Stimulated activated CD4-positive, alpha-beta T cell treated with anti-CD3 and anti-CD28 coated beads, Interleukin-4, amount 100 ng/mL, for 24 hours (primary cell): ENCODE data around the gene CYB5B.

Experiments used
- DNase-seq: peaks from one replicate; pipeline ENCODE4 v3.0.0-alpha.2; 2020

The CYB5B gene, protein sequence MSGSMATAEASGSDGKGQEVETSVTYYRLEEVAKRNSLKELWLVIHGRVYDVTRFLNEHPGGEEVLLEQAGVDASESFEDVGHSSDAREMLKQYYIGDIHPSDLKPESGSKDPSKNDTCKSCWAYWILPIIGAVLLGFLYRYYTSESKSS

DNA sequence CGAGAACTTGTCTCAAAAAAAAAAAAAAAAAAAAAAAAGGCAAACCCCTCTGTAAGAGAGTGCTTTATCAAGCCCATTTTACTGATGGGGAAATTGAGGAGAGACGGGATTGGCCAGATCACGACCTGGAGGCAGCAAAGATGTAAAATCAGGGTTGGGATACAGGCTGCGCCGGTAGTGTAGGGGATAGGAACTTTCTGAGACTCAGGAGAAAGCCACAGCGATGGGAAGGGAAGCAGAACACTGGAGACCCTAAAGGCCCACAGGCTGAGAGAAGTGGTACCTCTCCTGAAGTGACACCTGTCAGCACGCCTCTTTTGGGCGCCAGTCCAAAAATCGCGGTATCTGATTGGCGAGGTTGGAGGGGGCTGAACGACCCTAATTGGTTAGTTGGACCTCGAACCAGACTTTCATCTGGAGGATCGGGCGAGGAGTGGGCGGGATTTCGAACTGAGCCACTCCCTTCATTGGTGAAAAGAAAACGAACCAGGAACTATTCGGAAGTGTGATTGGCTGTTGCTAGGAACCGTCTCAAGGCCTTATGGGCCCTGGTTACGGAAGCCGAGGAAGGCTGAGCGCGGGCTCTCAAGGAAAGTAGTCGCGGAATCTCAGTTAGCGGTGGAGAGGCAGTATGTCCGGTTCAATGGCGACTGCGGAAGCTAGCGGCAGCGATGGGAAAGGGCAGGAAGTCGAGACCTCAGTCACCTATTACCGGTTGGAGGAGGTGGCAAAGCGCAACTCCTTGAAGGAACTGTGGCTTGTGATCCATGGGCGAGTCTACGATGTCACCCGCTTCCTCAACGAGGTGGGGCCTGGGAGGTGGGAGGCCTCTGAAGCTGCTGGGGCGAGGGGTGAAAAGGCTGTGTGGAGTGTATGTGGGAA lies at the start of gene CYB5B:
Gene CYB5B (plus strand): TSS at position 567 of the 882 bp plus-strand sequence. CDS start 65 bp downstream, at position 632.
- DNase-seq: peak; percentile 98

DNA sequence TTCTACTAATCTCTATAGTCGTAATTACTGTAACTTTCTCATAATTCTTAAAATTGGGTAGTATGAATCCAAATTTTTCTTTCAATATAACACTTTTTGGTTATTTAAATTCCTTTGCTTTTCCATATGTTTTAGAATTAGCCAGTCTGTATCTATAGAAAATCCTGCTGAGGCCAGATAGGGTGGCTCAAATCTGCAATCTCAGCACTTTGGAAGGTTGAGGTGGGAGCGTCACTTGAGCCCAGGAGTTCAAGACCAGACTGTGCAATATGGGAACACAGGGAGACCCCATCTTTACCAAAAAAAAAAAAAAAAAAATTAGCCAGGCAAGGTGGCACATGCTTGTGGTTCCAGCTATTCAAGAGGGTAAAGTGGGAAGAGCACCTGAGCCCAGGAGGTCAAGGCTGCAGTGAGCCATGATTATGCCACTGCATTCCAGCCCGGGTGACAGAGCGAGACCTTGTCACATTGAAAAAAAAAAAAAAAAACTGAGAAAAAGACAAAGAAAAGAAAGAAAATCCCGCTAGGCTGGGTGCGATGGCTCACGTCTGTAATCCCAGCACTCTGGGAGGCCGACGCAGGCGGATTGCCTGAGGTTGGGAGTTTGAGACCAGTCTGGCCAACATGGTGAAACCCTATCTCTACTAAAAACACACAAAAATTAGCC lies 47.9 kb upstream of the CYB5B start:
- no peak for DNase-seq

DNA sequence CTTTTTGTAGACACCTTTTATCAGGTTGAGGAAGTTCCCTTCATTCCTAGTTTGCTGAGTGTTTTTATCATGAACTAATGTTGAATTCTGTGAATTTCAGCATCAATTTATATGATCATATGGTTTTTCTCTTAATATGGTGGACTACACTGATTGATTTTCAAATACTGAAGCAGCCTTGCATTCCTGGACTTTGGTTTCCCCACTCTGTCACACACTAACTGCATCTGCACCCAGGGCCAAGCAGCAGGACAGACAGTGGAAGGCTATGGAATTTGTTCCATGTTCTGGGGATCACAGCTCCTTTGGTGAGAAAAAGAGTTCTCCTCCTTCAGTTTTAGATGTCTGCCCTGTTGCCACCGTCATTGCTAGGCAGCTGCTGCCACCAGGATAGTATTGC lies 46.4 kb upstream of the CYB5B start:
- DNase-seq: no peak

DNA sequence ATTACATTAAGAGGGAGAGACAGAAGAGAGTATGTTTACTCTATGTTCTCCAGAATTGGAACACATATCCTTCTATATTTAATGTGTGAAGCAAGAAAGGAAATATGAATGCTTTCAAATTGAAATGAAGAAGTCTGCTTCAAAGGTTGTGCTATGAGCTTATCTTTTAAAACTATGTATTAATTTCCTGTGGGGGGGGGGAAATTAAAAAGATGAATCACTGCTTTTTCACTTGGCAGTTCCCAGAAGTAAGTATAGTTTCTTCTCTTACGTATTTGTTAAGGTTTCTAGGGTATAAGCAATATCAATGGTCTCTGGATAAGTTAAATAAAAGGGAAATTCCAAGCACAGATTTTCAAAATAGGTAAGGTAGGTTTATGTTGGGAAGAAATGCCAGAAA lies 45.7 kb upstream of the CYB5B start:
- no peak for DNase-seq

DNA sequence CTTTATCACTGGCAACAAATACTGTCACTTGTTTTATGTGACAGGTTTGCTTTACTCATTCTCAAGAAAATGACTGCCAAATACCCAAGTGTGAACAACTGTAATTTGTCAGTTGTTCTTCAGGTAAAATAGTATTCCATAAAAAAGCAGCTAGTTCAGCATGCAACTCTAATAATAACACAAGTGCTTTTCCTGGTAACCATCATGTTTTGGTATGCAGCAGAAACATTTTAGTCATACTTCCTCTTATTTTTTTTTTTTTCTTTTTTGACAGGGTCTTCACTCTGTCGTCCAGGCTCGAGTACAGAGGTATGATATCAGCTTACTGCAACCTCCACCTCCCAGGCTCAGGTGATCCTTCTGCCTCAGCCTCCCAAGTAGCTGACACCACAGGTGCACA lies 43.2 kb upstream of the CYB5B start:
- no peak for DNase-seq

DNA sequence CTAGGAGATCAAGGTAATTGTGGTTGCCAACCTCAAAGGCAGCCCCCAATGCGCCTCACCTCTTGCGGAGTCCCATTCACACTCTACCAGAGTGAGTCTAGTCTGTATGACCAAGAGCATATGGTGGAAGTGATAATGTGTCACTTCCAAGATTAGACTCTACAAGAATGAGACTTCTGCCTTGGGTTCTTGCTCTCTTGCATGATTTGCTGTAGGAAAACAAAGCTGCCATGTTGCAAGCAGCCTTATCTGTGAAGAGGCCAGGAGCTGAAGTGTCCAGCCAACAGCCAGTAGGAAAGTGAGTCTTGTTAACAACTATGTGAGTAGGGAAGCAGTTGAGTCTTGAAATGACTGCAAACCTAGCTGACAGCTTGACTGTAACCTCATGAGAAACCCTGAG lies 42.0 kb upstream of the CYB5B start:
- DNase-seq: no peak

DNA sequence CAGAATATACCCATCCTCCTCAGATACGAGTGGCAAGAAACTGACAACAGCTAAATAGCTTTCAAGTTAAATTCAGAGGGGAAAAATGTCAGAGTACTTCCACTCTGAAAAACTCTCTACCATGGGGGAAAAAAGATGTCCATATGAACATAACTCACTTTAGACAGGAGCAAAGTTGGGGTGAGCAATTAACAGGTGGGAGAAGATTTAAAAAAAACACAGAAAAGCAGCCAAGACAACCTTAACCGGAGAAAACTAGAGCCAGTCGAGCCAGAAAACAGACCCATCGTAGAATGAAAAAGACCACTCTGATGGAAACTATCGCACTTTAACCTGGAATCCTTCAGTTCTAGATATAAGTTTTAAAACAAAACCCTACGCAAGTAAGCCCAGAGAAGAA lies 39.4 kb upstream of the CYB5B start:
- no peak for DNase-seq

DNA sequence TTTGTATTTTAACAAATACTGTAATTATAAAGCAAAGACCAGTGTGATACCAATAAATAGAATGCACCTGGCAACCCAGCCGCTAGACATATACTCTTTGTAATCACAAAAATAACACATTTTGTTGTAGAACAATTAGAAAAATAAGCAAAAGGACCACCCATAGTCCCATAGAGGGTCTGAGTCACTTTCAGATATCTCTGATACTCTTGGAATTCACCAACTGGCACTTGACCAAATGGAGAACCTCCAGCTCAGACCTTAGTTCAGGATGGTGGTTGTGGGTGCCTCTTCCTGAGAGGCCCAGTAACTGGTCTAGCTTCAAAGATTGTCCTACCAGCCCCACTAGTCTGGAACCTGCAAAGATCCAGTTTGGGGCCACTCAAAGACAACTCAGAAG lies 37.8 kb upstream of the CYB5B start:
- no peak for DNase-seq

DNA sequence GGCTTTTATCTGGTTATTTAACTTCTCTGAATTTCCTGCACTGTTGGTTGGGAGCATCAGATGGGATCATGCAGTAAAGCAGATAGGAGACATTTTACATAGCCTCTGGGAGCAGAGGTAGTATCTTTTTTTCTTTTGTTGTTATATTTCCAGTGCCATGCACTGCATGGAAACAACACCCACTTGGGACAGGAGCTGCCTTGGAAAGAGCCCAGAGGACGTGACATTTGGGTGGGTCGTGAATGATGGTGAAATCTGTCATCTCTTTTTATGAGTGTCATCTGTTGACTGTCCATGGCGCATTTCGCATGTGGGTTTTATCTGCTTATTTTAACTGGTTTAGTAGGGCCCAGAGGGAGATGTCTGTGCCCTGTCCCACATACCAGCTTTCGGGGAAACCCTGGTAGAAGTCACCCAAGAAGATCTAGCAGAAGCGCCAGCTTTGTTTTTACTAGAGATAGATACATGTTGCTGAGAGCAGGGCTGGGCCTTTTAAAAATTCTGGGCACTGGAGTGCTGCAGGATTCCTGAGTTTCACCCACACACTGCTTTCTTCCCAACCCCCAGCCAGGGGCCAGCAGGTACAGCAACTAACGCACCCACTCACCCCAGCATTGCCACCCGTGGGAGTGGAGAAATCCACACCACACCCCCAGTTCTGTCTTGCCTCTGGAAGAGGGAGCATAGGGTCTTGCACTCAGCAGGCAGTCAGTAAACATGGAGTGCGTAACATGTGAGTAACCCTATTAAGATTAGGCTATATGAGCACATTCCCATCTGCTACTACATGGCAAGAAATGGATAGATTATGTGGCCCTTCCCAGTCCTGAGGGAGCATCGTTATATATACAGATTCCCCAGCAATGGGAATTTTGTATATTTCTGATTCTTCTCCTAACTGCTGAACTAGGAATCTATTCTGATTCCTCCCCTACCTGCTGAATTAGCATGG lies 30.2 kb upstream of the CYB5B start:
- DNase-seq: no peak

DNA sequence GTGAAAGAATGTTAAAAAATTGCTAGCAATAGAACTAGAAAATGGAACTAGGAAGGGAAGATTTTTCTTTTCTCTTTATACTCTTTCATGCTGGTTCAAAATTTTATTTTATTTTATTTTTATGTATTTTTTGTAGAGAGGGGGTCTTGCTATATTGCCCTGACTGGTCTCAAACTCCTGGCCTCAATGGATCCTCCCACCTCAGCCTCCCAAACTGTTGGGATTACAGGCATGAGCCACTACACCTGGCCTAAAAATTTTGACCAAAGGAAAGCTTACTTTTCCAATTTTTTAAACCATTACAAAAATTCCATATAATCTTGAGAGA lies 28.6 kb upstream of the CYB5B start:
- no peak for DNase-seq

DNA sequence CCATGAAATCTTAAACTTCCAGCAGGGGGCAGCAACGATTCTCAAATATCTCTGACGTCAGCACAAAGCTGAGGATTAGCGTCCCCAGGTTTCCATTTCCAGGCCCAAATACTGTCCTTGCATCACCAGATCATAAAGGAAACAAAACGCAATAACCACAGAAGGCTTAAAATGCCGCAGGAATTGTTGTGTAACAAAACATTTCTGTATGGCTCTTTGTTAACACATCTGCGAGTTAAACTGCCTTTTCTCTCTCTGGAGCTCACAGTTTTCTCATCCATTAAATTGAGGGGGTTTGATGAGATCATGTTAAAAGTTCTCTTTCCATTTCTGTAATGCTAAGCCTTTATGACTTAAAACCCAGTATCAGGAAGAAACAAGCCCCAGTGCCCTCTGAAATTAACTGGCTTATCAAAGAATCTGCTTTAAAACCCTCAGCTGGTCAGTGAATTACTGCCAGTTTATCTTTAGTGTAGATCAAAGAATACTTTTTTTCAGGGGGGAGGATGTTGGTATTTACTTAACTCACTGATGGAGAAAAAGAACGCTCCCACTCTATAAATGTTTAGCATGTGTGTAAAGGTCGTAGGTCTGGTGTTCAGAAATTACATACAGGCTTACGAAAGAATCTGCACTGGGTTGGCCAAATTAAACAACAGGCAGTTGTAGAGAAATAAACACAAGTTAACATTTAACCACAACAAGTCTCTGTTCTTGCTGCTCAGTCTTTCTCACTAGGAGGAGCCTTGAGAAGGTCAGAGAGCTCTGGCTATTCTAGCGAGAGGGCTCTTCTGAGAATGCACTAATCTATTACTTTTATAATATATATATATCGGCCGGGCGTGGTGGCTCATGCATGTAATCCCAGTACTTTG lies 28.0 kb upstream of the CYB5B start:
- DNase-seq: peak; percentile 81

DNA sequence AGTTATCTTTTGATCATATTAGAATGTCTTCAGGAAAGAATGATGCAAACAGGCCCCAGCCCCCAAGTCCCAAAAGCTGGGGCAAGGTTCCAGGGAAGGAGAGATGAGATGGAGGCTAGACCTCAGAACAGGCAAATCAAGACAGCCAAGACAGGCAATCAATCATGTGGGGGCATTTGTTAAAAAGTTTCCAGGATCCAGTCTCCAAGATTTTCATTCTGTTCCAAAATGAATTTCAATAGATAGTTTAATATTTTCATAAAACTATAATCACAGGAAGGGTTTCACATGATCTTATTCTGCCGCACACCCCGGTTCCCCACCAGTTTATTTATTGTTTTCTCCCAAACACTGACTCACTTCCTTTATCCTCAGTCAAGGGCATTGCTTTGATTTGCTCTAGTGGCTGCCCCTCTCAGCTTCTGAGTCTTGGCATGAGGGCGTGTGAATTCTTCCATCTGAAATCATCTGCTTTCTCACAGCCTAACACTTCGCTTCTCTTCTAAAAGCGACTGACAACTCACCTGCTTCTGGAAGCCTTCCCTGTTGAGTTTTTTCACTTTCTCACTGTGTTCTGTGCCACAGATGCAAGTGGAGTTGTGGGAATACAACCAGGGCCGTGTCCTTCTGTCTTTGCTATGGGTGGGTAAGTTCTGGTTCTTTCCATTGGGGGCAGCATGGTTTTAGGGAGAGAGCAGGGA lies 26.4 kb upstream of the CYB5B start:
- no peak for DNase-seq

DNA sequence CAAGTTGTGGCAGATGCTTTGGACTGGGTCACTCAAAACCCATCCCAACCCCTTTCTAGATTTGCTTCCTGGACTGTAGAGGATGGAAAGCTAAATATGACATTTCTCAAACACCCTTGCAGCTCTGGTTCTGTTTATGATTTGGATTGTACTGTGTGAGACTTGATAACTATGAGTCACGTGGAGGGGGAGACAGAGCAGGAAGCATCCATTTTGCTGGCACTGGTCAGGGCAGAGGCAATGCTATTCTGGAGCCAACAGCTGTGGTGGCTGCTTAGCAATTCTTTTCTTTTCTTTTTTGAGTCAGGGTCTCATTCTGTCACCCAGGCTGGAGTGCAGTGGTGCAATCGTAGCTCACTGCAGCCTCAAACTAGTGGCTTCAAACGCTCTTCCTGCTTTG lies 25.1 kb upstream of the CYB5B start:
- no peak for DNase-seq

DNA sequence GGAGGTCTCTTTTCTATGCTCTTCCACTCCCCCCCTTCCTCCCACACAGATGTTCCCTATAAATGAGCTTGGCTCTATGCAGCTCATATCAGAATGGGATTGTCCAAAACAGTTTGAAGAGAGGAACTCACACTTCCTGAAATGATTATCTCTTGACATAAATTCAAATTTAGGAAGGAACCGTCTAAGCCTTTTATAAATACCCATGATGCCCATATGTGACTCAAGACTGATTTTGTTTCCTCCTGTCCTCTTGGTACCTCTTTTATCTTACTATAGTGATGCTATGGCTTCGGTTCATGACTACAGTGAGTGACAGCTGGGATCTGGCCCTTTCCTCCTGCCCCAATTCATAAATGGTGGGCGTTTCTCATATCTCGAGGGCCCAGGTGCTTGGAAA lies 22.0 kb upstream of the CYB5B start:
- no peak for DNase-seq

DNA sequence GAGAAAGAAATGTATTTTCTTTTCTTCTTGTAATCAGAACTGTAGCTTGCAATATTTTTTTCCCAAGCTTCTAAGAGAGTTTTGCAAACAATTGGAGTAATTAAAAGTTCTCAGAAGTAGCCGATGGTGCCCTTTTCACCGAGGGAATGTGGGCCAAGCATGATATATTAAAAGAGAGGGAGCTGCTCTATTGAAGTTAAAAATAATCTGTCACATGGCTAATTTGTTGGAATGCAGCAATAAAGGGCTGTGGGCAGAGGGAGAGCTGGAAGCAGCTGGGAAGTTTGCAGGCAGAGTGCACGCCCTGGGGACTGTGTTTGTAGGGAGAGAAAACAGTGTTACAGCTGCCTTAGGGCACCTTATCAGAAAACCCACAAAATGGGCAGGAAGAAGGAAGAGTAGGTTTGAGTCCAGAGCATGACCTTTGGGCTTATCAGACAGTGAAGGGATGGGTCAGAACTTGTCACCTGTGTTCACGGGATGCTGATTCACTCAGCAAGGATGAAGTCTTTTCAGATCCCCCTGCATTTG lies 20.1 kb upstream of the CYB5B start:
- no peak for DNase-seq

DNA sequence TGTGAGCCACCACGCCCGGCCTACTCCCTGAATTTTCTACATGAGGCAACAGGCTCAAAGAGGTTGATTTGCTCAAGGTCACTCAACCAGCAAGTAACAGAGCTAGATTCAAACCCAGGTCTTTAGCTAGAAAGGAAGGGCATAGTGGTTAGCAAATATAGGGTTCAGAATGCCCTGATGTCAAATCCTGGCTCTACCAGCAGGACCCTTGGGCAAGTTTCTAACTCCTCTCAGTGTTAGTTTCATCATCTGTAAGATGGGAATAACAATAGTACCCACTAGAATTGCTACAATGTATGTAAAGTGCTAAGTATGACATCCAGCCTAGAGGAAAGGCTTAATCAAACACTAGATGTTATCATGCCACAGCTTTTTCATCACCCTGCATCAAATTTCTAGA lies 19.1 kb upstream of the CYB5B start:
- no peak for DNase-seq

DNA sequence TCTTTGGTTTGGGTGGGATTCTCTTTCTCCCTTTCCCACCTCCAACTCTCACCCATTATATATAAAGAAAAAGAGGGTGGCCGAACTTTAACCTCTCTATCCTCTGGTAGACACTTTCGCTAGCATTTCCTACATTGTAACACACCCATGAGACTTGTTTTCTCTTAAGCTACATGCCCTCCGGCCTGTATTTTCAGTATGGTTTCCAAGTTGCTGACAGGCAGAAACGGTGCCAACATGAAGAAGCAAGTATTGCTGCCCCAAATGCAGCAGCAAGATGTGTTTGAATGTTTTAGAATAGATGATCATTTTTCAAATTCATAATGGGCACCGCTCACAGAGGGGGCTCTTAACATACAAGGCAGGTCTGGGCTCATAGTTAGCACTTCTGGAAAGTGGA lies 18.7 kb upstream of the CYB5B start:
- DNase-seq: no peak

DNA sequence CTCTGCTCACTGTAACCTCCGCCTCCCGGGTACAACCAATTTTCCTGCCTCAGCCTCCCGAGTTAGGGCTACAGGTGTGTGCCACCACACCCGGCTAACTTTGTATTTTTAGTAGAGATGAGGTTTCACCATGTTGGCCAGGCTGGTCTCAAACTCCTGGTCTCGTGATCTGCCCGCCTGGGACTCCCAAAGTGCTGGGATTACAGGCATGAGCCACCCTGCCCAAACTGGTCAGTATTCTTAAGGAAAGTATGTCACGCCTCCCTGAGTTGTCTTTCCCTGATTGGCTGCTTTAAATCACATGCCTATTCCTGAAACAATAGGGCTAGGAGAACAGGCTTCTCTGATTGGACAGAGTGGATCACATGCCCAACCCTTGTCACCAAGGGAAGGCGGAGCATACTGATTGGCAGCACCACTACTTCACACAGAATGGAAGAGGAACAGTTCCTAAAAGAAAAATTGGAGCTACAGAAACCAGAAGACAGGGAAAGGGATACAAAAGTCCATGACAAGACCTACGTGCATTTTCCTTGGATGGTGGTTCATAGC lies 17.6 kb upstream of the CYB5B start:
- DNase-seq: no peak

DNA sequence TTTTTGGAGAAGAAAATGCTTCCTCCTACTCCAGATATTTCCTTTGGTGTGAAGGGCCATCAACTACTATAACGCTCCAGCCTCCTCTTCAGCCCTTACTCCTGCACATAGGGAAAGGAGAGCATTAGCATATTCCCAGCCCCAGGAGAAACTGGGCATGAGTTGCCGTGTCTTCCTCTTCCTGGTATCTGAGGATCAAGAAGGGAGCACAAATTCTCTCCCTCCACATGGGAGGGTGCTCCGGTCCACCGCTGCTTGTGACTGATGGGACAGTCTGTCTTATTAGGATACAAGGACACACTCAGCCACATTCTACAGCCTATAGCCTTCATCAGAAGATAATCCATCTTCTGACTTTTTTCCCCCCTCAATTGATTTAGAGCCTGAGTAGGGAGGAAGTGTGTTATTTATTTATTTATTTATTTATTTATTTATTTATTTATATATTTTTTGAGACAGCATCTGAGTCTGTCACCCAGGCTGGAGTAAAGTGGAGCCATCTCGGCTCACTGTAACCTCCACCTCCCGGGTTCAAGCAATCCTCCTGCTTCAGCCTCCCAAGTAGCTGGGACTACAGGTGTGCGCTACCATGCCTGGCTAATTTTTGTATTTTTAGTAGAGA lies 16.6 kb upstream of the CYB5B start:
- DNase-seq: no peak

DNA sequence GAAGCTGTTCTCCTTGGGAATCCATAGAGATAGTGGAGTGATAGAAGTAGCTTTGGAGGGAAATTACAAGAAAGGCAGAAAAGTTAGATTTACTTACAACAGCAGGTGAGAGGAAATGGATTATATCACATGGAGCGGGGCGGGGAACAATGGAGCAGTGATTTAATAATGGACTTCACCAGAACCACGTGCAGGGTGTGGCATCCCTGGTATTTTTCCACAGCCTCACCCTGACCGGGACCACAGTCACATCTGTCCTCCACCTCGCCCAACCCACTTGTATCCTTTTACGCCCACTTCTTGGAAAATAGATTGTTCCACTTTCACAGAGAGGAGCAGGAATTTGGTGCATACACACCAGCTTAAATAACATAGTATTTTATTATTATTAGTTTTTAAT lies 15.9 kb upstream of the CYB5B start:
- no peak for DNase-seq
